VCaP (cell line): ENCODE results near the gene TAAR1.

Experiments used
- H3K27ac ChIP-seq: fragments of 450-650 bp; 2 replicates; pipeline ENCODE4 v1.5.1; 2017
- CTCF ChIP-seq: fragments of 450-650 bp; conservative IDR thresholded peaks from 2 replicates; pipeline ENCODE4 v1.5.1; 2017; ENCODE audit warnings: mild to moderate bottlenecking, moderate library complexity

The TAAR1 gene

GRCh38 chr6:132675002-132675401 lies 16.0 kb upstream of the TAAR1 start:
- no peak for TF ChIP-seq CTCF
- no peak overlapping the region for H3K27ac ChIP-seq

- no peak for TF ChIP-seq CTCF
- H3K27ac ChIP-seq, result no peak overlapping the region
Observed at GRCh38 chr6:132673376-132674094, 14.6 kb upstream of the TAAR1 start.

- no peak overlapping the region for H3K27ac ChIP-seq
- TF ChIP-seq CTCF, result no peak
Observed at GRCh38 chr6:132671295-132671694, 12.3 kb upstream of the TAAR1 start.

DNA sequence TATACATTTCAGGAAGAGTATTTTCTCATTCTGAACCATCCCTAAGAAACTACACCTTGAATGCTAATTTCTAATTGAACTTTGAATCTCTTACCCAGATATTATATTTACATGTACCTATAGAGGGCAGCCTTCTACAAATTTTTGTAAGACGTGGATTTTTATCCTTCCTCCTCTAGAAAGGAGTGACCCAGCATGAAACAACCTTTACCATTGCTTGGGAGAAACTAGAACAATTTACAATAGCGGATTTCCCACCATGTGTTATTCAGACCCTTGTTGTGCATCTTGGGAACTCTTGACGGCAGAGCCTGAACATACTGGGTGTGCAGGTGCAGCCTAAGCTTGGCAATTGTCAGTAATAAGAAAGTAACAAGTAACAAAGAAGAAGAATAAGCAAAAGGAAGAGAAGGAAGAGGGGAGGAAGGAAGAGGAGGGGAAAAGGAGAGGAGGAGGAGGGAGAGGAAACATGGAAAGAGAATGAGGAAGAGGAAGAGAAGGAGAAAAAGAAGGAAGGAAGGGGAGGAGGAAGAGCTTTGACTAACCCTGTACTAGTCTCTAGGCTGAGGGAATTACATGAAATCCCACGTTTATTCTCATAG lies 10.8 kb upstream of the TAAR1 start:
- TF ChIP-seq CTCF, result peak; percentile 69

GRCh38 chr6:132666118-132666517 lies 7.1 kb upstream of the TAAR1 start:
- no peak overlapping the region for H3K27ac ChIP-seq
- TF ChIP-seq CTCF, result no peak

More for the DNA sequence above, 10.8 kb upstream of the TAAR1 start:
- H3K27ac ChIP-seq, result no peak overlapping the region

- H3K27ac ChIP-seq, result no peak overlapping the region
- no peak for TF ChIP-seq CTCF
Observed at GRCh38 chr6:132664309-132665034, 5.5 kb upstream of the TAAR1 start.

DNA sequence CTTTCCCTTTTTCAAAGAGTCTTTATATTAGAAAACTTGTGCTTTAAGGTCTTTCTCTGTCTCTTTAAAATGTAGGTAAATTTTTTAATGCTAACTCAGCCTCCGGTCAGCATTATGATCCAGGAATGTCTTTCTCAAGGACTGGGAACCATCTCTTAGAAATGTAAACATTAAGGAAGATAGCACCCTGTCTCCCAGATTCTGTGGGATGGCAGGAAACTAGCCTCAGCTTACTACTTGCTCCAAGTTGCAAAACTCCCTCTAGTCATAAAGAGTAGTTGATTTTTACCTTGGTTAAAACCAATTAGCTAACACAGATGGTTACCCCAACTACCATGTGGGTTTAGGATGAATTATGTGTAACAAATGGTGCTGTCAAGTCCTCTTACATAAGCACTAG lies 4.7 kb upstream of the TAAR1 start:
- TF ChIP-seq CTCF, result no peak
- no peak overlapping the region for H3K27ac ChIP-seq
